Endodermal cell (in vitro differentiated cells): ENCODE results near the gene HIPK4. TPM values are rescaled to one million over a fixed set of nuclear protein-coding genes. Genes with fewer than 3 reads are reported as not detected.
A peak's percentile ranks its signal among the peaks of the same experiment; 100 is the strongest.
"Not testable (repeated sequence)": the region's sequence is repeated elsewhere in the genome, so short reads cannot be mapped to it uniquely, and the experiment has no call there.

Experiments
- DNase-seq: peaks from one replicate; pipeline ENCODE4 v3.0.0-alpha.2; 2017
- H3K27ac ChIP-seq: 2 replicates; pipeline ENCODE4 v1.5.1; 2013; ENCODE audit warnings: mild to moderate bottlenecking, low read depth, low read length, moderate library complexity
- H3K27me3 ChIP-seq: 2 replicates; pipeline ENCODE4 v1.6.1; 2013; ENCODE audit warnings: mild to moderate bottlenecking, low read length, moderate library complexity; ENCODE audit not compliant: insufficient read depth, control insufficient read depth, poor library complexity, severe bottlenecking
- H3K36me3 ChIP-seq: 2 replicates; pipeline ENCODE4 v1.7.0; 2013; ENCODE audit warnings: mild to moderate bottlenecking, low read length, moderate library complexity; ENCODE audit not compliant: control insufficient read depth, insufficient read depth
- H3K4me1 ChIP-seq: one replicate; pipeline ENCODE4 v1.7.0; 2013; ENCODE audit warnings: low read length; ENCODE audit not compliant: control insufficient read depth, insufficient read depth
- H3K4me3 ChIP-seq: 2 replicates; pipeline ENCODE4 v1.5.1; 2013; ENCODE audit warnings: mild to moderate bottlenecking, low read length, moderate library complexity
- H3K9ac ChIP-seq: 2 replicates; pipeline ENCODE4 v1.6.1; 2013; ENCODE audit warnings: mild to moderate bottlenecking, low read length, moderate library complexity; ENCODE audit not compliant: poor library complexity, severe bottlenecking; ENCODE audit errors: extremely low read depth
- H3K9me3 ChIP-seq: 2 replicates; pipeline ENCODE4 v1.6.1; 2013; ENCODE audit warnings: mild to moderate bottlenecking, low read length, moderate library complexity; ENCODE audit not compliant: control insufficient read depth
- H3K27ac Mint-ChIP-seq: 2 replicates; pipeline ENCODE4 v1.8.0; 2020; ENCODE audit warnings: mixed read lengths
- H3K27me3 Mint-ChIP-seq: 2 replicates; pipeline ENCODE4 v1.8.0; 2021; ENCODE audit warnings: mild to moderate bottlenecking, mixed read lengths; ENCODE audit not compliant: insufficient read depth
- H3K36me3 Mint-ChIP-seq: 2 replicates; pipeline ENCODE4 v1.8.0; 2020; ENCODE audit warnings: low read depth, mixed read lengths
- H3K4me1 Mint-ChIP-seq: 2 replicates; pipeline ENCODE4 v1.8.0; 2020; ENCODE audit warnings: mixed read lengths
- H3K4me3 Mint-ChIP-seq: 2 replicates; pipeline ENCODE4 v1.8.0; 2020; ENCODE audit warnings: mild to moderate bottlenecking, moderate library complexity, mixed read lengths
- H3K9me3 Mint-ChIP-seq: 2 replicates; pipeline ENCODE4 v1.8.0; 2020; ENCODE audit warnings: mild to moderate bottlenecking, mixed read lengths
- CTCF ChIP-seq: fragments of 200-600 bp; sonication (generic); conservative IDR thresholded peaks from 2 replicates; pipeline ENCODE4 v1.5.0; 2021; ENCODE audit warnings: antibody characterized with exemption, mild to moderate bottlenecking
- WGBS, 2 experiments: methylation state at CpG; one replicate each; pipeline versions ENCODE4 v1.1.5 to v1.1.7; 2013; ENCODE audit warnings: missing lambda C conversion rate in 2 of 2, mixed read lengths in 1 of 2; ENCODE audit not compliant: insufficient coverage in 1 of 2, insufficient read length in 1 of 2; 5-methylcytosine and 5-hydroxymethylcytosine counted together
- long read RNA-seq, 4 experiments: library from polyadenylated mRNA in 2 of 4; library from RNA in 1 of 4; library from capped mRNA in 1 of 4; stranded (forward) in 3 of 4; unstranded in 1 of 4; transcript quantifications; one replicate each; pipeline ENCODE4 v2.0.0, GENCODE V29; 2020 to 2021; ENCODE audit warnings: inconsistent platforms in 1 of 4
- polyA plus RNA-seq, 2 experiments: library from polyadenylated mRNA; stranded (reverse); fragments of 50-300 nt; gene quantifications; one replicate each; pipeline ENCODE4 v1.2.3, GENCODE V29; 2013
- total RNA-seq, 2 donors: library from RNA; stranded (reverse); fragmentation: NEBNext Ultra II Directional in 1 of 2; extraction: Animal tissue kit (Norgen Biotek cat#: 25700) in 1 of 2; gene quantifications; 2 replicates in 1 of 2; 3 replicates in 1 of 2; pipeline ENCODE4 v1.2.1, GENCODE V29; 2021

Gene HIPK4, protein sequence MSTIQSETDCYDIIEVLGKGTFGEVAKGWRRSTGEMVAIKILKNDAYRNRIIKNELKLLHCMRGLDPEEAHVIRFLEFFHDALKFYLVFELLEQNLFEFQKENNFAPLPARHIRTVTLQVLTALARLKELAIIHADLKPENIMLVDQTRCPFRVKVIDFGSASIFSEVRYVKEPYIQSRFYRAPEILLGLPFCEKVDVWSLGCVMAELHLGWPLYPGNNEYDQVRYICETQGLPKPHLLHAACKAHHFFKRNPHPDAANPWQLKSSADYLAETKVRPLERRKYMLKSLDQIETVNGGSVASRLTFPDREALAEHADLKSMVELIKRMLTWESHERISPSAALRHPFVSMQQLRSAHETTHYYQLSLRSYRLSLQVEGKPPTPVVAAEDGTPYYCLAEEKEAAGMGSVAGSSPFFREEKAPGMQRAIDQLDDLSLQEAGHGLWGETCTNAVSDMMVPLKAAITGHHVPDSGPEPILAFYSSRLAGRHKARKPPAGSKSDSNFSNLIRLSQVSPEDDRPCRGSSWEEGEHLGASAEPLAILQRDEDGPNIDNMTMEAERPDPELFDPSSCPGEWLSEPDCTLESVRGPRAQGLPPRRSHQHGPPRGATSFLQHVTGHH
- under 1 TPM in 1 of 2 donors, not detected in 1; 0.31 TPM for total RNA-seq
- polyA plus RNA-seq (2013, experiment 1 of 2): 0.14 TPM
- polyA plus RNA-seq (2013, experiment 2 of 2): 0.29 TPM
- long read RNA-seq, experiment 1: 0 reads
- long read RNA-seq, experiment 2: 0 reads
- long read RNA-seq, experiment 3: 0 reads
- long read RNA-seq, experiment 4: 0 reads

DNA sequence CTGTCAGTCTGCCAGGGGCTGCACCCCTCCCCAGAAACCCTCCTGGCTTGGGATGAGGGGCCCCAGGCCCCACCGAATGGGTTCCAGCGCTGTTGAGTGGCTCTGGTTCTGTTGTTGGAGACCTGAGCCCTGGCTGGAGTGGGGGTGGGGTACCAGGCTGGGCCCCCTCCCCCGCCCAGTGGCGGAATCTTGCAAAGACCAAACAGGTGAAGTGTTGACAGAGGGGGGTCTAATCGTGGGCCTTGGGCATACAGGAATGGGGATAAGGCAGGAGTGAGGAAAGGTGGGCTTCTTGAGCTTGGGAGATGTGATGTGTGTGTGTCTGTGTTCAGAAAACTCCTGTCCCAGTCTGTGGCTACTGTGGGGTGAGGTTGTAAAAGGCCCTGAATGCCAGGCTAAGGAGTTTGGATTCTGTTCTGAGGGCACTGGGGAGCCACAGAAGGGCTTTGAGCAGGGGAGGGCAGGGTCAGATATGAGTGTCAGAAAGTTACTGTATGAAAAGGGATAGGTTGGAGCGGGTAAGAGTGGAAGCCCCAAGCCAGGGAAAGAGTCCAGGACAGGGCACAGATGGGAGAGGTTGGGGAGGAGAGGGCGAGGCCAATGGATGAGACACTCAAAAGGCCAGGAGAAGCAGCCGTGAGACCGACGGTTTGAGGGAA is at the start of gene HIPK4:
TSS of gene HIPK4 (minus strand) at position 98 of the 659 bp plus-strand sequence. CDS start 279 bp downstream, outside the sequence.
- Mint-ChIP-seq H3K27ac (no peak within 1 kb of the TSS), H3K4me1 (peaks cover 4% of the 10 kb centered on the region), H3K4me3 (no peak within 1 kb of the TSS), H3K9me3 (no peaks in the 10 kb centered on the region), H3K36me3 (no peaks in the 10 kb centered on the region), H3K27me3 (no peaks in the 10 kb centered on the region)
- WGBS, 2 experiments: 84 to 88% methylated on average over 6 to 10 of the region's 10 CpGs
- no peak within 1 kb of the TSS for H3K9ac ChIP-seq
- DNase-seq: no peak
- no peaks in the 10 kb centered on the region for H3K27me3 ChIP-seq
- H3K27ac ChIP-seq: no peak within 1 kb of the TSS
- H3K9me3 ChIP-seq: no peaks in the 10 kb centered on the region
- H3K4me3 ChIP-seq: no peak within 1 kb of the TSS
- H3K36me3 ChIP-seq: no peaks in the 10 kb centered on the region
- no peak for TF ChIP-seq CTCF
- no peaks in the 10 kb centered on the region for H3K4me1 ChIP-seq

DNA sequence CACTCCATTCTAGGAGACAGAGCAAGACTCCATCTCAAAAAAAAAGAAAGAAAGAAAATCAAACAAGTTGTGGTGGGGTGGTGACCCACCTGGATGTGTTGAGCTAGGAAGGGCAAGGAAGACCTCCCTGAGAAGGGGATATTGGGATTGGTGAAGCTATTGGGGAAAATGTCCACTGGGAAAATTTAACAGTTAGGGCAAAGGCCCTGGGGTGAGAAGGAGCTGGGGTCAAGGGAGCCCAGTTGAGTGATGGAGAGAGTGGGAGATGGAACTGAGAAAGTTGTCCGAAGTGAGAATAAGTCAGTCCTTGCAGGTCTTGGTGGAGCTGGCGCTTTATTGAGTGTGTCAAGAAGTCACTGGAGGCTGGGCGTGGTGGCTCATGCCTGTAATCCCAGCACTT is 48.3 kb upstream of the HIPK4 start:
- TF ChIP-seq CTCF: no peak
- H3K4me1 ChIP-seq: no peaks in the 10 kb centered on the region
- H3K4me3 Mint-ChIP-seq: no peak overlapping the region
- H3K9me3 Mint-ChIP-seq: no peaks in the 10 kb centered on the region
- no peak overlapping the region for H3K27ac Mint-ChIP-seq
- H3K9ac ChIP-seq: no peak overlapping the region
- H3K27me3 ChIP-seq: no peaks in the 10 kb centered on the region
- 93 to 98% methylated on average over 3 of the region's 3 CpGs for WGBS, 2 experiments
- peaks cover 31% of the 10 kb centered on the region for H3K36me3 Mint-ChIP-seq
- H3K4me1 Mint-ChIP-seq: peaks cover 15% of the 10 kb centered on the region
- H3K27me3 Mint-ChIP-seq: no peaks in the 10 kb centered on the region
- H3K4me3 ChIP-seq: no peak overlapping the region
- H3K9me3 ChIP-seq: no peaks in the 10 kb centered on the region
- no peak for DNase-seq
- H3K36me3 ChIP-seq: peaks cover 29% of the 10 kb centered on the region
- no peak overlapping the region for H3K27ac ChIP-seq

DNA sequence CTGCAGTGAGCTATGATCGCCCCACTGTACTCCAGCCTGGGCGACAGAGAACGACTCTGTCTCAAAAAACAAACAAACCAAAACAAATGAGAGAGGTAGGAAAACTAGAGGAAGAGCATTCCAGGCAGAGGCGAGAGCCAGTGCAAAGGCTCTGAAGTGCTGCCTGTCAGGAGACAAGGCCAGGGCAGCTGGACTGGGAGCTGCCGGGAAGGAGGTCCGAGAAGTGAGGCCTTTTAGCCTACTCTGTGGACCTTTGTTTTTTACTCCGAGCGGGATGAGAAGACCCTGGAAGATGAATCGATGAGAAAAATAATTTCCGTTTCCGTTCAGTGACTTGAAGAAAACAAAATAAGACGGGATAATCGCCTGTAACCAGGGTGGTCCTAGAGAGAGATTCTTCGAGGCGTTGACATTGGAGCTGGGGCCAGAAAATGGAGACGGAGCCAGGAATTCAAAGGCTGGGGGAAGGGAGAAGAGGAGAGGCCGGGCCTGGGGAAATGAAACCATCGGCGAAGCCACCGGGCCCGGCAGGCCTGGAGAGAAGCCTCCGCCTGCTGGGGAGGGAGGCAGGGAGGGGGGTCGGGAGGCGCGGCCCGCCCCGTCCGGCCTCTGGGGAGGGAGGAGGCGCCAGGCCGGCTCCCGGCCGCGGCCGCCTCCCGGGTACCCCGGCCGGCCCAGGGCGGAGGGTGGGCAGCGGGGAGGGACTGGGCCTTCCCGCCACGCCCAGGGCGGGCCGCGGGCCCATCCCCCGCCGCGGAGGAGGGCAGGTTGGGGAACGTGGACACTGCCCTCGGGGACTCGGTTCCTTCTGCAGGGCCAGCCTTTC is 43.6 kb upstream of the HIPK4 start:
- H3K27me3 Mint-ChIP-seq: no peaks in the 10 kb centered on the region
- H3K36me3 Mint-ChIP-seq: no peaks in the 10 kb centered on the region
- peak; percentile 93 for DNase-seq
- peak overlapping the region; percentile 83 for H3K27ac ChIP-seq
- H3K4me3 Mint-ChIP-seq: peak overlapping the region; percentile 62
- peak overlapping the region; percentile 93 for H3K27ac Mint-ChIP-seq
- H3K9me3 Mint-ChIP-seq: no peaks in the 10 kb centered on the region
- no peaks in the 10 kb centered on the region for H3K4me1 ChIP-seq
- H3K9me3 ChIP-seq: no peaks in the 10 kb centered on the region
- H3K27me3 ChIP-seq: no peaks in the 10 kb centered on the region
- no peak for TF ChIP-seq CTCF
- peak overlapping the region; percentile 84 for H3K4me3 ChIP-seq
- peaks cover 11% of the 10 kb centered on the region for H3K4me1 Mint-ChIP-seq
- WGBS, 2 experiments: 6 to 12% methylated on average over 21 to 50 of the region's 50 CpGs
- H3K9ac ChIP-seq: peak overlapping the region; percentile 78
- H3K36me3 ChIP-seq: no peaks in the 10 kb centered on the region

- Histone ChIP-seq H3K4me3 (peak overlapping the region; percentile 84), H3K9ac (peak overlapping the region; percentile 78)
- H3K36me3 Mint-ChIP-seq: not testable (repeated sequence)
These were observed 42.8 kb upstream of the HIPK4 start for GRCh38 chr19:40432760-40433159.

More at GRCh38 chr19:40432760-40433159, 42.8 kb upstream of the HIPK4 start:
- Mint-ChIP-seq H3K4me1 (peaks cover 11% of the 10 kb centered on the region), H3K27ac (peak overlapping the region; percentile 93), H3K4me3 (peak overlapping the region; percentile 62)
- H3K27me3 ChIP-seq, H3K36me3 ChIP-seq, DNase-seq, H3K9me3 ChIP-seq, H3K27me3 Mint-ChIP-seq, H3K4me1 ChIP-seq, H3K27ac ChIP-seq, H3K9me3 Mint-ChIP-seq: not testable (repeated sequence)
- WGBS, 2 experiments: 81 to 88% methylated on average over 6 to 7 of the region's 7 CpGs
